ENCODE data around the gene SSTR4. TPM values are rescaled to one million over a fixed set of nuclear protein-coding genes. Genes with fewer than 3 reads are reported as not detected.

The SSTR4 gene
- total RNA-seq, 1 donor from 2014 or later, result not detected

DNA sequence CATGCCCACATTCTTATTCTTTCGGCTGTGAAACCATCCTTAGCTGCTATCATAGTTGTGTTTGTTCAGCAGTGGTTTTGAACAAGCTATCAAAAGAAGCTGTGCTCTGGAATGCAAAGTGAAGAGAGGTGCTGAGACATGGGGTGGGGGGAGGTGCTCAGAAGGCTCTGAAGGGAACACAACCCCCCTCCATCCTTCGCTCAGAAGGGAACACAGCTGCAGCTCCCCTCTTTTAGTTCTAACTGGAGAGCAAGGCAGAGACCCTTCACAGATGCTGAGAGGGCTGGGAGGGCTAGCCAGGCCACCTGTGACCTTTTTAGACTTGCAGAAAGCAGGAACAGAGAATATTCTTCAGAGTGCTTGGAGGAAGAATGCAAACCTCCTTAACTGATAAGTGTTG, 17.6 kb upstream of the SSTR4 start:
- no peak overlapping the region for H3K4me3 ChIP-seq (ENCODE audit: low read length in 3 of 3)
- H3K9ac ChIP-seq (ENCODE audit: low read depth in 1 of 3, low read length in 3 of 3), result no peak overlapping the region
- H3K27me3 ChIP-seq (ENCODE audit: control insufficient read depth in 3 of 3, insufficient read depth in 3 of 3, low read length in 3 of 3), result no peaks in the 10 kb centered on the region
- no peaks in the 10 kb centered on the region for H3K36me3 ChIP-seq (ENCODE audit: control insufficient read depth in 3 of 3, insufficient read depth in 3 of 3, low read length in 3 of 3)
- H3K9me3 ChIP-seq (ENCODE audit: control insufficient read depth in 3 of 3, low read length in 3 of 3), result no peaks in the 10 kb centered on the region
- H3K27ac ChIP-seq (ENCODE audit: low read depth, low read length), result no peak overlapping the region
- H3K4me1 ChIP-seq (ENCODE audit: control insufficient read depth in 3 of 3, insufficient read depth in 3 of 3, low read length in 3 of 3), result peaks cover 3 to 20% (median 13%) of the 10 kb centered on the region in 3 donors

DNA sequence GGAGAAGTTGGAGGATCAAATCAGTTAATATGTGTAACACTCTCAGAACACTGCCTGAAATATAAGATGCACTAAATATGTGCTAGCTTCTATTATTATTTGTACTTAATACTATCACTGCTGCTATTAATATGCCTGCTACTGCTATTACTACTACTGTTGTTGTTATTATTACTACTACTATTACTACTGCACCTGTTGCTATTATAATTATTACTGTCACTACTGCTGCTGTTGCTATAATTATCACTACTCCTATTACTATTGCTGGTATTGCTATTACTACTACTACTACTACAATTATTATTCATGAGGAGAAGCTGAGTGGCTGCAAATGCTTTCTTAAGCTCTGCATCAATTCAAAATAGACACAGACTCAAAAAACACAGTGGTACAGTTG, 16.7 kb upstream of the SSTR4 start:
- no peak overlapping the region for H3K4me3 ChIP-seq (ENCODE audit: low read length in 3 of 3)
- H3K27me3 ChIP-seq (ENCODE audit: control insufficient read depth in 3 of 3, insufficient read depth in 3 of 3, low read length in 3 of 3), result no peaks in the 10 kb centered on the region
- no peak overlapping the region for H3K9ac ChIP-seq (ENCODE audit: low read depth in 1 of 3, low read length in 3 of 3)
- H3K27ac ChIP-seq (ENCODE audit: low read depth, low read length), result no peak overlapping the region
- H3K4me1 ChIP-seq (ENCODE audit: control insufficient read depth in 3 of 3, insufficient read depth in 3 of 3, low read length in 3 of 3), result peaks cover 3 to 20% (median 11%) of the 10 kb centered on the region in 3 donors
- H3K9me3 ChIP-seq (ENCODE audit: control insufficient read depth in 3 of 3, low read length in 3 of 3), result no peaks in the 10 kb centered on the region
- no peaks in the 10 kb centered on the region for H3K36me3 ChIP-seq (ENCODE audit: control insufficient read depth in 3 of 3, insufficient read depth in 3 of 3, low read length in 3 of 3)

DNA sequence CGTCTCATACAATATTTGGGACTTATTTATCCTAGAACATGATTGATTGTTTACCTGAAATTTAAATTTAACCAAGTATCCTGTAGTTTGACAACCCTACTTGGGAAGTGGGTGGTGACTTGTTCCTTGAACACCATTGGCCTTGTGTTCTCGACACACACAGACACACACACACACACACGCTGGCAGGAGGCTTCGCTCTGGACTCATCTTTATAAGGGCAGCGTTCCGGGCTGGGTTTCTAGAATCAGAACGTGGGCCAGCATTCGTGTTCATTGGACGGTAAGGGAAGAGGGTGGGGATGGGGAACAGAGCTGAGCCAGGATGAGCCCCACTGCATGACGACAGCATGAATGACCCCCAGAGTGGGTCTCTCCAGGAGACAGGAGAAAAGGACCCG, 16.2 kb upstream of the SSTR4 start:
- H3K36me3 ChIP-seq (ENCODE audit: control insufficient read depth in 3 of 3, insufficient read depth in 3 of 3, low read length in 3 of 3), result no peaks in the 10 kb centered on the region
- H3K27ac ChIP-seq (ENCODE audit: low read depth, low read length), result no peak overlapping the region
- no peak overlapping the region for H3K9ac ChIP-seq (ENCODE audit: low read depth in 1 of 3, low read length in 3 of 3)
- peaks cover 3 to 20% (median 11%) of the 10 kb centered on the region in 3 donors for H3K4me1 ChIP-seq (ENCODE audit: control insufficient read depth in 3 of 3, insufficient read depth in 3 of 3, low read length in 3 of 3)
- H3K4me3 ChIP-seq (ENCODE audit: low read length in 3 of 3), result no peak overlapping the region
- H3K9me3 ChIP-seq (ENCODE audit: control insufficient read depth in 3 of 3, low read length in 3 of 3), result no peaks in the 10 kb centered on the region
- no peaks in the 10 kb centered on the region for H3K27me3 ChIP-seq (ENCODE audit: control insufficient read depth in 3 of 3, insufficient read depth in 3 of 3, low read length in 3 of 3)

- H3K27me3 ChIP-seq (ENCODE audit: control insufficient read depth in 3 of 3, insufficient read depth in 3 of 3, low read length in 3 of 3), result no peaks in the 10 kb centered on the region
- no peaks in the 10 kb centered on the region for H3K9me3 ChIP-seq (ENCODE audit: control insufficient read depth in 3 of 3, low read length in 3 of 3)
These were observed 15.7 kb upstream of the SSTR4 start for GRCh38 chr20:23019403-23019802.

DNA sequence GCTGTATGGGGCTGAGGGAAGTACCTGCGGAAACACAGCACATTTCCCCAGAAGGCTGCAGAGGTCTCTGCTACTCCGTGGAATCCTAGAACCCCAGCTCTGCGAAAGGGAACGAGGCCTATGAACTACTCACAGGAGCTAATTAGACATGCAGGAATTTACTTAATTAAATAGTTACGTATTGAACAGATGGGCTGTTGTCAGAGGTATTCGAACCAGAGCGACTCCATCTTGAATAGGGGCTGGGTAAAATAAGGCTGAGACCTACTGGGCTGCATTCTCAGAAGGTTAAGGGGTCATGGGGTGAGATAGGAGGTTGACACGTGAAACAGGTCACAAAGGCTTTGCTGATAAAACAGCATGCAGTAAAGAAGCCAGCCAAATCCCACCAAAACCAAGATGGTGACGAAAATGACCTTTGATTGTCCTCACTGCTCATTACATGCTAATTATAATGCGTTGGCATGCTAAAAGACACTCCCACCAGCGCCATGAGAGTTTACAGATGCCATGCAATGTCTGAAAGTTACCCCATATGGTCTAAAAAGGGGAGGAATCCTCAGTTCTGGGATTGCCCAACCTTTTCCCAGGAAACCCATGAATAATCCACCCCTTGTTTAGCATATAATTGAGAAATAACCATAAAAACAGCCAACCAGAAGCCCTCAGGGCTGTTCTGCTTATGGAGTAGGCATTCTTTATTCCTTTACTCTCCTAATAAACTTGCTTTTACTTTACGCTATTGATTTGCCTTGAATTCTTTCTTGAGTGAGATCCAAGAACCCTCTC, 14.7 kb upstream of the SSTR4 start:
- Histone ChIP-seq H3K4me1 (ENCODE audit: control insufficient read depth in 3 of 3, insufficient read depth in 3 of 3, low read length in 3 of 3) (peaks cover 3 to 20% (median 11%) of the 10 kb centered on the region in 3 donors), H3K36me3 (ENCODE audit: control insufficient read depth in 3 of 3, insufficient read depth in 3 of 3, low read length in 3 of 3) (no peaks in the 10 kb centered on the region), H3K9me3 (ENCODE audit: control insufficient read depth in 3 of 3, low read length in 3 of 3) (no peaks in the 10 kb centered on the region), H3K4me3 (ENCODE audit: low read length in 3 of 3) (no peak overlapping the region), H3K27me3 (ENCODE audit: control insufficient read depth in 3 of 3, insufficient read depth in 3 of 3, low read length in 3 of 3) (no peaks in the 10 kb centered on the region), H3K9ac (ENCODE audit: low read depth in 1 of 3, low read length in 3 of 3) (no peak overlapping the region), H3K27ac (ENCODE audit: low read depth, low read length) (no peak overlapping the region)

More at GRCh38 chr20:23019403-23019802, 15.7 kb upstream of the SSTR4 start:
- H3K27ac ChIP-seq (ENCODE audit: low read depth, low read length), result no peak overlapping the region
- H3K36me3 ChIP-seq (ENCODE audit: control insufficient read depth in 3 of 3, insufficient read depth in 3 of 3, low read length in 3 of 3), result no peaks in the 10 kb centered on the region
- H3K4me1 ChIP-seq (ENCODE audit: control insufficient read depth in 3 of 3, insufficient read depth in 3 of 3, low read length in 3 of 3), result peaks cover 3 to 20% (median 11%) of the 10 kb centered on the region in 3 donors
- H3K9ac ChIP-seq (ENCODE audit: low read depth in 1 of 3, low read length in 3 of 3), result no peak overlapping the region
- H3K4me3 ChIP-seq (ENCODE audit: low read length in 3 of 3), result no peak overlapping the region

GRCh38 chr20:23021541-23021940, 13.6 kb upstream of the SSTR4 start:
- H3K36me3 ChIP-seq (ENCODE audit: control insufficient read depth in 3 of 3, insufficient read depth in 3 of 3, low read length in 3 of 3), result no peaks in the 10 kb centered on the region
- peaks cover 3 to 20% (median 11%) of the 10 kb centered on the region in 3 donors for H3K4me1 ChIP-seq (ENCODE audit: control insufficient read depth in 3 of 3, insufficient read depth in 3 of 3, low read length in 3 of 3)
- H3K9ac ChIP-seq (ENCODE audit: low read depth in 1 of 3, low read length in 3 of 3), result no peak overlapping the region
- no peaks in the 10 kb centered on the region for H3K27me3 ChIP-seq (ENCODE audit: control insufficient read depth in 3 of 3, insufficient read depth in 3 of 3, low read length in 3 of 3)
- H3K27ac ChIP-seq (ENCODE audit: low read depth, low read length), result no peak overlapping the region
- no peak overlapping the region for H3K4me3 ChIP-seq (ENCODE audit: low read length in 3 of 3)
- no peaks in the 10 kb centered on the region for H3K9me3 ChIP-seq (ENCODE audit: control insufficient read depth in 3 of 3, low read length in 3 of 3)

GRCh38 chr20:23021951-23022350, 13.2 kb upstream of the SSTR4 start:
- Histone ChIP-seq H3K4me3 (ENCODE audit: low read length in 3 of 3) (no peak overlapping the region), H3K36me3 (ENCODE audit: control insufficient read depth in 3 of 3, insufficient read depth in 3 of 3, low read length in 3 of 3) (no peaks in the 10 kb centered on the region), H3K4me1 (ENCODE audit: control insufficient read depth in 3 of 3, insufficient read depth in 3 of 3, low read length in 3 of 3) (peaks cover 3 to 20% (median 11%) of the 10 kb centered on the region in 3 donors), H3K27me3 (ENCODE audit: control insufficient read depth in 3 of 3, insufficient read depth in 3 of 3, low read length in 3 of 3) (no peaks in the 10 kb centered on the region), H3K9ac (ENCODE audit: low read depth in 1 of 3, low read length in 3 of 3) (no peak overlapping the region), H3K27ac (ENCODE audit: low read depth, low read length) (no peak overlapping the region), H3K9me3 (ENCODE audit: control insufficient read depth in 3 of 3, low read length in 3 of 3) (no peaks in the 10 kb centered on the region)

DNA sequence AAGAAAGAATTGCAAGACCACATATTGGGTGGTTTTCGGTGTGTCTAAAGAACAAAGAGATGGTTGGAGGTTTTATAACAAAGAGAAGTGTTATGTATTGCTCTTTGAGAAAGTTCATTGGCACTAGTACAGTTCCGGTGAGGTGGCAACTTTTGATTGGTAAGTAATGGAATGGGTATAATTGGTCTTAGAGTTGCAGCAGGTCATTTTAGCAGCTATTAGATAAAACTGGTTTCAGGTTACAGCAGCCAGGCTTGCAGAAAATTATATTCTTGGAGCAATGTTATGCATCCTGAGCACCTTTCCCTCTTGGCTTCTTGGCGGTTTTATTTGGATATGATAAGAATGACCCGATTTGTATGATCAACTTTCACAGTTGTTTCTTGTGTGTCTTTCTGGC, 12.3 kb upstream of the SSTR4 start:
- no peaks in the 10 kb centered on the region for H3K36me3 ChIP-seq (ENCODE audit: control insufficient read depth in 3 of 3, insufficient read depth in 3 of 3, low read length in 3 of 3)
- no peak overlapping the region for H3K9ac ChIP-seq (ENCODE audit: low read depth in 1 of 3, low read length in 3 of 3)
- no peak overlapping the region for H3K4me3 ChIP-seq (ENCODE audit: low read length in 3 of 3)
- no peaks in the 10 kb centered on the region for H3K9me3 ChIP-seq (ENCODE audit: control insufficient read depth in 3 of 3, low read length in 3 of 3)
- peaks cover 3 to 19% (median 11%) of the 10 kb centered on the region in 3 donors for H3K4me1 ChIP-seq (ENCODE audit: control insufficient read depth in 3 of 3, insufficient read depth in 3 of 3, low read length in 3 of 3)
- no peak overlapping the region for H3K27ac ChIP-seq (ENCODE audit: low read depth, low read length)
- H3K27me3 ChIP-seq (ENCODE audit: control insufficient read depth in 3 of 3, insufficient read depth in 3 of 3, low read length in 3 of 3), result no peaks in the 10 kb centered on the region

DNA sequence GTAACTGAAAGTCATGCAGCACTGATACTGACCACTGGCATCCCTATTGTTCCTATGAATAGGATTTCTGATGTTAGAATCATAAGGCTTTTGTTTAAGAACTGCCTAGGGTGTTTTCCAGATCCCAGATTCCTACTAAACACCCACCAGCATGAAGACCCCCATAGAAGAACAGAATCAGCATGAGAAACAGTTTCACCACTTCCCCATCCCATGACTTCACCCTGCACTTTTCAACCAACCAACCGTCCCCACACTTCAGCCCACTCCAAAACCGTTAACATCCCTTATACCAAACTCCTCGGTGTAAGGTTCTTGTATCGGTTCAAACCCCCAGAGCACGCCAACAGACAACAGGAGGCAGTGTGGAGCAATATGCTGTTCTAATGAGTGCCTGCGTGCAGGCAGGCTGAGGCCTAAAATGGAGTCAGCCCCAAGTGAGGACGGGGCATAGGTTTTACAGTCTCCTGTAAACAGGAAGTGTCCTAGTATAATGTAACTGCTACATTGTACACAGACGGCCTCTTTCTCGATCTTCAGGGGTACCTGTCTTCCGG, 11.4 kb upstream of the SSTR4 start:
- Histone ChIP-seq H3K27me3 (ENCODE audit: control insufficient read depth in 3 of 3, insufficient read depth in 3 of 3, low read length in 3 of 3) (no peaks in the 10 kb centered on the region), H3K4me3 (ENCODE audit: low read length in 3 of 3) (no peak overlapping the region), H3K27ac (ENCODE audit: low read depth, low read length) (no peak overlapping the region), H3K4me1 (ENCODE audit: control insufficient read depth in 3 of 3, insufficient read depth in 3 of 3, low read length in 3 of 3) (peaks cover 3 to 12% (median 5%) of the 10 kb centered on the region in 3 donors), H3K36me3 (ENCODE audit: control insufficient read depth in 3 of 3, insufficient read depth in 3 of 3, low read length in 3 of 3) (no peaks in the 10 kb centered on the region), H3K9me3 (ENCODE audit: control insufficient read depth in 3 of 3, low read length in 3 of 3) (no peaks in the 10 kb centered on the region), H3K9ac (ENCODE audit: low read depth in 1 of 3, low read length in 3 of 3) (no peak overlapping the region)

DNA sequence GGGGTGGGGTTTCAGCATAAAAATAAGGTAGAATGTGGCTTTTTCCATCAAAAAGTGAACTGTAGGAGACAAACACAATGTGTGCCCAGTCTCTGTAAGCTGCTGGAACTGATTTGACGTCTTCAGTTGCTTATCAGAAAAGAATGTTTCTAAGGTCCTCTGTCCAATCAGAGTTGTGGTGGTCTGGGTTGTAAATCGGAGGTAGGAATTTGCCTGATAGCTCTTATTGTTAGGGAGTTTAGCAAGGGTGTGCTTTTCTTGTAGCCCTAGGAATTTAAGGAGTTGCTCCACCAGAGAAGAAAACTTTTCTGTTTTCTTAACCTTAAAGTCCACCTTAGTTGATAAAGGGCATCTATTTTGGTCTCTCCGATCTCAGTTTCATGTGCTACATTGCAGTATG, 10.4 kb upstream of the SSTR4 start:
- Histone ChIP-seq H3K4me3 (ENCODE audit: low read length in 3 of 3) (no peak overlapping the region), H3K9me3 (ENCODE audit: control insufficient read depth in 3 of 3, low read length in 3 of 3) (no peaks in the 10 kb centered on the region), H3K27me3 (ENCODE audit: control insufficient read depth in 3 of 3, insufficient read depth in 3 of 3, low read length in 3 of 3) (no peaks in the 10 kb centered on the region), H3K9ac (ENCODE audit: low read depth in 1 of 3, low read length in 3 of 3) (no peak overlapping the region), H3K27ac (ENCODE audit: low read depth, low read length) (no peak overlapping the region), H3K36me3 (ENCODE audit: control insufficient read depth in 3 of 3, insufficient read depth in 3 of 3, low read length in 3 of 3) (no peaks in the 10 kb centered on the region), H3K4me1 (ENCODE audit: control insufficient read depth in 3 of 3, insufficient read depth in 3 of 3, low read length in 3 of 3) (peaks cover 0 to 4% (median 0%) of the 10 kb centered on the region in 3 donors)

All from skeletal muscle tissue (tissue), 4 donors.